ENCODE measurements around the gene ZBP1. TPM values are rescaled to one million over a fixed set of nuclear protein-coding genes. Genes with fewer than 3 reads are reported as not detected.
A peak's percentile ranks its signal among the peaks of the same experiment; 100 is the strongest.

Gene ZBP1
- total RNA-seq, 3 donors from 2014 or later, result 0.73 to 2.4 TPM; not detected in 1

DNA sequence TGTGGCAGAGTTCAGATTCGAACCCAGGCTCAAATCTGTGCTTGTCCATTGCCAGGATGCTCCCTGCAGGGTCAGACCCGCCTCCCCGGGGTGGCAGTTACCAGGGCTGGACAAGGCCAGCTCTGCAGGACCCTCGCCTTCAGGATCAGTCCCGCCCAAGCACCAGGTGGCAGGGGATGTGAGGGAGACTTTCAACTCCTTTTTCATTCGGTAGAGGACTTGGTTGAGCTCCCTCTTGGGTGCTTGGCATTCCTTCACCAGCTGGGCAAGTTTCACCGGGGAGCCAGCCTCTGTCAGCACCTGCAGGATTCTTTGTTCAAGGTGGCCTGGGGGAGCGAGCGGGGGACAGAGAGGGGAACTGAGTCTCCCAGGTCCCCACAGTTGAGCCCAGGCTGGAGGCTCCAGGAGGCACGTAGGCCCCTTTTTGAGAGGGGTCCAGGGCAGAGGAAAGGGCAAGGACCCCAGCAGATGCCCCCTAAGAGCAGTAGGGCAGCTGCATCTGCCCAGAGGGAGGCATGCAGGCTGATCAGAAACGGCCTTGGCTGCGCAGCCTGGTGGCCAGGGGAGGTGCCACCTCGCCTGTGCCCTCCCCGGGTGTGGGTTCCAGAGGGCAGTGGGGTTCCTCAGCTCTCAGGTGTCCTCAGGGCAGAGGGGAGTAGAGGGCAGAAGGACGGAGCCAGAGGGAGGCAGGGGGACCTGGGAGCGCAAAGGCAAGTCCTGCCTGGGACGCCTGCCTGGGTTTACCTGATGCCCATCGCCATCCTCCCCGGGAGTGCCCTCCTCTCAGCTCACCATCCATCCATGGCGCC, 3.9 kb downstream of the ZBP1 start:
- no peak overlapping the region for H3K4me3 ChIP-seq
- no peaks in the 10 kb centered on the region for H3K9me3 ChIP-seq
- H3K27ac ChIP-seq, result no peak overlapping the region
- H3K36me3 ChIP-seq, result no peaks in the 10 kb centered on the region
- intact Hi-C loops (cut with DNase I; ENCODE audit: low total_unique reads), result no loop called here
- DNase-seq (ENCODE audit: low spot score in 2 of 2), result no peak
- TF ChIP-seq, protein P1, sequence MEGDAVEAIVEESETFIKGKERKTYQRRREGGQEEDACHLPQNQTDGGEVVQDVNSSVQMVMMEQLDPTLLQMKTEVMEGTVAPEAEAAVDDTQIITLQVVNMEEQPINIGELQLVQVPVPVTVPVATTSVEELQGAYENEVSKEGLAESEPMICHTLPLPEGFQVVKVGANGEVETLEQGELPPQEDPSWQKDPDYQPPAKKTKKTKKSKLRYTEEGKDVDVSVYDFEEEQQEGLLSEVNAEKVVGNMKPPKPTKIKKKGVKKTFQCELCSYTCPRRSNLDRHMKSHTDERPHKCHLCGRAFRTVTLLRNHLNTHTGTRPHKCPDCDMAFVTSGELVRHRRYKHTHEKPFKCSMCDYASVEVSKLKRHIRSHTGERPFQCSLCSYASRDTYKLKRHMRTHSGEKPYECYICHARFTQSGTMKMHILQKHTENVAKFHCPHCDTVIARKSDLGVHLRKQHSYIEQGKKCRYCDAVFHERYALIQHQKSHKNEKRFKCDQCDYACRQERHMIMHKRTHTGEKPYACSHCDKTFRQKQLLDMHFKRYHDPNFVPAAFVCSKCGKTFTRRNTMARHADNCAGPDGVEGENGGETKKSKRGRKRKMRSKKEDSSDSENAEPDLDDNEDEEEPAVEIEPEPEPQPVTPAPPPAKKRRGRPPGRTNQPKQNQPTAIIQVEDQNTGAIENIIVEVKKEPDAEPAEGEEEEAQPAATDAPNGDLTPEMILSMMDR (IDR thresholded peaks at IDR 0.05), result no peak
- TF ChIP-seq POLR2AphosphoS5 (IDR thresholded peaks at IDR 0.05) (no peak), POLR2A (IDR thresholded peaks at IDR 0.05) (no peak)
- H3K4me1 ChIP-seq, result no peaks in the 10 kb centered on the region
- H3K27me3 ChIP-seq, result no peaks in the 10 kb centered on the region

DNA sequence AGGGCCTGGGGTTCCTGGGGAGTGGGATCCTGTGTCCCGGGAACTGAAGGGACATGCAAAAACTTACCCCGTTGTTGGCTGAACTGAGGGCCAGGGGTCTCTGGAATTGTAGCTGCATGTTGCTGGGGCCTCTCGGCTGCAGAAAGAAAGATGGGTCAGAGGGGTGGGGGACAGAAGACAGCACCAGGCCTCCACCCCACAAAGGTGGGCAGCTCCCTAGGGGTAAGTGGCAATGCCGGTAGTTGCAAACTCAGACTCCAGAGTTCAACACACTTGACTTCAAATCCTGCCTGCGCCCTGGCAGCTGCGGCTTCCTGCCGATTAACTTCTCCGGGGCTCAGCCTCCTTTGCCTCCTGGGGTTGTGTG, 4.8 kb downstream of the ZBP1 start:
- no peaks in the 10 kb centered on the region for H3K36me3 ChIP-seq
- no peak overlapping the region for H3K27ac ChIP-seq
- intact Hi-C loops (cut with DNase I; ENCODE audit: low total_unique reads), result no loop called here
- H3K9me3 ChIP-seq, result no peaks in the 10 kb centered on the region
- TF ChIP-seq, protein P1 (IDR thresholded peaks at IDR 0.05), result no peak
- no peak for TF ChIP-seq POLR2A (IDR thresholded peaks at IDR 0.05)
- no peak for DNase-seq (ENCODE audit: low spot score in 2 of 2)
- H3K27me3 ChIP-seq, result no peaks in the 10 kb centered on the region
- H3K4me1 ChIP-seq, result no peaks in the 10 kb centered on the region
- H3K4me3 ChIP-seq, result no peak overlapping the region

DNA sequence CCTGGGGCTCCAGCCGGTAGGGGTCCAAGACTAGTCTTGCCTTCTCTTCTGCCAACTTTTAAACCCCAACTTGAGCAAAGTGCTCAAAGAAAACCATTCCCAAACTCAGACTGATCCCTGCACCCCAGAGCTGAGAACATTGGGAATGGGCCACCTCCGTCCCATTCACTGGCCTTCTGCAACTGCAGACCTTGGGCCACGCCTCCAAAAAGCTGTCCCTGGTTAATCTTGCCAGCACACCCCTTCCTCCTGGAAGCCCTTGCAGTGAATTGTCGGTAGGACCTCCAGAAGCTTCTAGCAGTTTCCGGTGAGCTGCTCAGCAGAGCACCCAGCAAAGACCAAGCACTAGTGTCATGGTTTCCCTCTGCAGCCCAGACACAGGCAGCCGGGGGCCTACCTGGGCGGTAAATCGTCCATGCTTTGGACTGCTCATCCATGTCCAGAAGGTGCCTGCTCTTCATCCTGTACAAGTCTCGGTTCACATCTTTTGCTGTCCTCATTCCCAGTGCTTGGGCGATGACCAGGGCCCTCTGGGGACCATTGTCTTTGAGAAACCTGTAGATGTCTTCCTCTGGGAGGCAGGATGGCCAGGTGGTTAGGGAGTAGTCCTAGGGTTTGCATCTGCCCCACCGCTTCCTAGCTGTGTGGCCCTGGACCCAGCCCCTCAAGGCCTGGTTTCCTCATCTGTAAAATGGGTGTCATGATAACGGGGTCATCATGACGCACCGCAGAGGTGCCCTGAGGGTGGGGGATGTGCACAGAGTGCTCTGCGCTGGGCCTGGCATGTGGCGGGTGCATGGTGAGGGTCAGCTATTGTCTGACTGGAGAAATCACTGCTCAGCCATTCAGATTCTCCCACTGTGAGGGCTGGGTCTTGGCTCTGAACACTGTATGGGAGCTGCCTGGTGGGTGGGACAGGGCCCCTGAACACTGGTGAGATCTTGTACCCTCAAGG, 5.5 kb downstream of the ZBP1 start:
- intact Hi-C loops (cut with DNase I; ENCODE audit: low total_unique reads), result no loop called here
- H3K9me3 ChIP-seq, result no peaks in the 10 kb centered on the region
- no peak for TF ChIP-seq POLR2AphosphoS5 (IDR thresholded peaks at IDR 0.05)
- TF ChIP-seq POLR2A (IDR thresholded peaks at IDR 0.05), result no peak
- TF ChIP-seq, protein P1 (IDR thresholded peaks at IDR 0.05), result no peak
- H3K36me3 ChIP-seq, result no peaks in the 10 kb centered on the region
- H3K27ac ChIP-seq, result no peak overlapping the region
- H3K27me3 ChIP-seq, result no peaks in the 10 kb centered on the region
- H3K4me1 ChIP-seq, result no peaks in the 10 kb centered on the region
- peak in 1 of 2 donors; percentile 10 for DNase-seq (ENCODE audit: low spot score in 2 of 2)
- no peak overlapping the region for H3K4me3 ChIP-seq

DNA sequence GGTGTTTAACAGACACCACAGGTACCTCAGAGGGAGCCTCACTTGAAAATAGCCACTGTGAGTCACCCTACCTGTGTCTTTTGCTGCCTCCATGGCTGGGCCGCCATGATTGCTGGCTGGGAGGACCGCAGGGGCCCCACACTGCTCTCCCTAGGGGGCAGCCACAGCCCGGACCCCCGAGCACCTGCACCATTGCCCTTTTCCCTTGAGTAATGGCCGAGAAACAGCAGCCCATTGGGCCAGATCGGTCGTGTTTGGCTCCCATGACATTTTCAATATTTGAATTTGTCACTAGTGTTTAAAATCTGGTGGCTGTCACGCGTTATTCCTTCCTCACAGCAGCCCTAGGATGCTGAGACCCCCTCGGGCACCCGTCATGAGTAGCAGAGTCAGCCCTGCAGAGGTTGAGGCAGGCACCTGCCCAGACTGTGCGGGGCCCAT, 6.7 kb downstream of the ZBP1 start:
- intact Hi-C loops (cut with DNase I; ENCODE audit: low total_unique reads), result no loop called here
- H3K27me3 ChIP-seq, result no peaks in the 10 kb centered on the region

More for the DNA sequence above, 6.7 kb downstream of the ZBP1 start:
- TF ChIP-seq POLR2AphosphoS5 (IDR thresholded peaks at IDR 0.05), result no peak
- no peak for TF ChIP-seq POLR2A (IDR thresholded peaks at IDR 0.05)
- TF ChIP-seq, protein P1 (IDR thresholded peaks at IDR 0.05), result no peak
- no peak overlapping the region for H3K4me3 ChIP-seq
- no peak for DNase-seq (ENCODE audit: low spot score in 2 of 2)
- H3K9me3 ChIP-seq, result no peaks in the 10 kb centered on the region
- H3K4me1 ChIP-seq, result no peaks in the 10 kb centered on the region
- H3K27ac ChIP-seq, result no peak overlapping the region
- no peaks in the 10 kb centered on the region for H3K36me3 ChIP-seq

Data from breast epithelium (tissue), 4 donors.